GM18907 (cell line): ENCODE measurements around the gene TENT4A.
"Not testable (repeated sequence)": the region's sequence is repeated elsewhere in the genome, so short reads cannot be mapped to it uniquely, and the experiment has no call there.

Source experiments
- ATAC-seq: cut with Tn5 transposase; IDR thresholded peaks from one replicate; pipeline ENCODE4 v1.9.1; 2021; ENCODE audit warnings: mild to moderate bottlenecking, moderate library complexity; ENCODE audit not compliant: unreplicated experiment

Gene TENT4A

DNA sequence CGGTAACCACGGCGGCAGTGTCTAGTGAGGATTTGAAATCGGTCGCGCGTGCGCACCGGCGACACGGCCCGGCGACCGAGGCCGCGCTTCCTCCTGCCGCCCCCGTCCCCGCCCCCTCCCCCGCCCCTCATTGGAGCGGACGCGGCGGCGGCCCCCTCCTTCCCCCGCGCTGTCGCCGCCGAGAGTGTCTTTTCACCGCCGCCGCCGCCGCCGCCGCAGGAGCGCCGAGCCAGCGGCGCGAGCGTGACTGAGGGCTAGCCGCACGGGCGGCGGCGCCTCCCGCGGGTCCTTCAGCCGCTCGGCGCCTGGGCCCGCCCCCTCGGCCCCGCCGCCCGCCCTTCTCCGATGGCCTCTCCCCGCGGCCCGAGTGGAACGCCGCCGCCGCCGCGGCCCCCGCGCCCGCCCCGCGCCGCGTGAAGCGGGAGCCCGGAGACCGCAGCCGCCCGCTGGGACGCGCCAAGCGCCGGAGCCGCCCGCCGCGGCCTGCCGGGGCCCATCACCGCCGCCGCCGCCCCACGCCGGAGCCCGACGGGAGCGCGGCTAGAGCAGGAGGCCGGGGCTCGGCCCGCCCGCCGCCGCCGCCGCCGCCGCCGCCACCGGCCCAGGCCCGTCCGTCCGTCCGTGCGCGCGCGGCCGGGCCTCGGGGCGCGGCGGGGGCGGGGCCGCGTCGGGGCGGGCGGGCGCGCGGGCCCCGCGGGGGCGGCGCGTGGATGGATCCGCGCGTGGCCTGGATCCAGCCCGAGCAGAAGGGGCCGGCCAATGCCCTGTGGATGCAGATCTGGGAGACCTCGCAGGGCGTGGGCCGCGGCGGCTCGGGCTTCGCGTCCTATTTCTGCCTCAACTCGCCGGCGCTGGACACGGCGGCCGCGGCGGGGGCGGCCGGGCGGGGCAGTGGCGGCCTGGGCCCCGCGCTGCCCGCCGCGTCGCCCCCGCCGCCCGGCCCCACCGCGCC, at the start of gene TENT4A:
Gene TENT4A, plus strand, starts transcription at position 159 of the 952 bp plus-strand sequence. Its CDS starts 552 bp downstream, at position 711.
- ATAC-seq, result peak; percentile 33

GRCh38 chr5:6666762-6667161, 46.5 kb upstream of the TENT4A start:
- no peak for ATAC-seq

GRCh38 chr5:6667648-6668047, 45.6 kb upstream of the TENT4A start:
- no peak for ATAC-seq

DNA sequence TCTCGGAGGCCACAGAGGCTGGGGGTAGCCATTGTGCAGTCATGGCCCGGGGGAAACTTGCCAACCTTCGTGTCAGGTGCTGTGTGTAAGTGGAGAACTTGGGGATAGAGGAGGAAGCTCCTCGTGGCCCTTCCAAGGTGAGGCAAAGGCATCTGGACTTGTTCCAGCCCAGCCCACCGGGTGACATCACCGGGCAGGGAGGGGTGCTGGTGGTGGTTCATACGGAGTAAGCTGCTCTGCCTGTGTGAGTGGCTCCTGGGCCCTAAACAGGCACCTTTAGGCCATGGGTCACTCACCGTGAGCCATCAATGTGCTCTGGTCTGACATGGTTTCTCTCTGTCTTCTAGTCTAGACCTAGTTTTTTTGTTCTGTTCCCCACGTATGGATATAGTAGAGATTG, 44.5 kb upstream of the TENT4A start:
- ATAC-seq, result not testable (repeated sequence)

DNA sequence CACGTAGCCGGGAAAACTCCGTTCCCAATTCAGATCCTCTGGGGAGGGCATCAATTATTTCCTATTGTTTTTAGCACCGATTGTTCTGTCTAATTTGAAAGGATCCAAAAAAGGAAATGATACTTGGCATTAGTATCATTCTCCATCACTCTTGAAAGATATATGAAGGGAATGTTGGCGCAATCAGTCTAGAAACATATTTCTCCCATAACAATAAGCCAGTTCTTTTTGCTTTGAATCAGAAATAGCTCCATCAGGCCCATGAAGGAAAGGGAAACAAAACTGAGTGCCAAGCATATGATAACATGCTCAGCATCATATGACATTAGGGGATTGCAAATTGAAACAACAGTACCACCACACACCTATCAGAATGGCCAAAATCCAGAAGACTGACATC, 40.2 kb upstream of the TENT4A start:
- ATAC-seq, result no peak

DNA sequence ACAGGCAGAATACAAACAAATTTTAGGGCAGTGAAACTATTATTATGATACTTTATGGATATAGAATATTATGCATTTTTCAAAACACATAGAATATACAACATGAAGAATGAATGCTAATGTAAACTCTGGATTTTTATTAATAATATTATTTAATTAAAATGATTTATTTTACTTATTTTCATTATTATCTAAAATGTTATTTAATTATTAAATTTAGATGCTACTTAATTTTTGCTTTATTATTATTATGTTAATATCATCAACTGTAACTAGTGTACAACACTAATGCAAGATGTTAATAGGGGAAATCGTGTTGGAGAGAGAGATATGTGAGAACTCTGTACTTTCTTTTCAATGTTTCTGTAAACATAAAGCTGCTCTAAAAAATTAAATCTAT, 39.3 kb upstream of the TENT4A start:
- ATAC-seq, result no peak

DNA sequence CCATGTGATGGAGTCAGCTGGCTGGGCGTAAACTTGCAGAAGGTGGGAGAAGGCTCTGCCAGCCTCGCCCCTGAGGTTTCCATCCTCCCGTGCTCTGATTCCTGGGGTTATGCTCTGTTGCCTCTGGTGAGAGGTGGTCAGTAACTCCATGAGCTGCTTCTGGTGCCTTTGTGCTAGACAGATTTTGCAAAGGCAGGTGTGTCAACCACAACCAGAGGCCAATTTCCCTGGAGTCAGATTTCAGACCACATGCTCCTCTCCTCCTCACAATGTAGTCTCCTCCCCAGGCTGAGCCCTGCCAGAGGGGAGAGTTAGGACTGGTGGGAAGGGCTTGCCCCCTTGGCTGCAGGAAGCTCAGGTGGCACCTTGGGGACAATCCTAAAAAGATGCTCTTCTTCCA, 38.8 kb upstream of the TENT4A start:
- no peak for ATAC-seq

GRCh38 chr5:6674886-6675285, 38.3 kb upstream of the TENT4A start:
- ATAC-seq, result no peak

DNA sequence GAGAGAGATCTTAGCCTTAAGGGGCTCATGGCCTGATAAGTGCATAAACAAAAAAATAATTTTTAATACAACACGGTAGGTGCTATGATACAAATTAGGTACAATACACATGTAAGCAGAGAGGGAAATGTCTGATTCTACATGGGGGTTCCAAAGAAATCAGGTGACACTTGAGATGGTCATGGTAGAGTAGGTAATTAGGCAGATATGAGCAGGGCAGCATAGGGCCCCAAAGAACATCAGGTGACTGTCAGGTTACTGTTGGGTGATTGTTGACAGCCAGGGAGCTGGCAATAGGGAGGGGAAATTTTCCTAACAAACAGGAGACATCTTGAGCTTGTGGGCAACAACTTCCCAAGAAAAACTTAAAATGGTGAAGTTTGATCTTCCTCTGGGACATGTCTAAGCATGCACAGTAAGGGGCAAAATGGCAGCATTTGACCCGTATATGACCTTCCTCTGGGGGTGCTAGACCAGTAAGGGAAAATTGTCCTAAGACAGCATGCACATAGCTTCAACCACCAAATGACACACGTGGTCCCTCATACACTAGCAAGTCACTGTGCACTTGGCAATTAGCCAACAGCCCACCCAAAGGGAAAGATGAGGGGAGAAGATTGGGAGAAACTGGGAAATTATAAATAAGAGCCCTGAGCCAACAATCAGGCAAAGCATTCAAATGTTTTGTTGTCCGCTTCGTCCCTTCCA, 37.3 kb upstream of the TENT4A start:
- ATAC-seq, result no peak

GRCh38 chr5:6676702-6677101, 36.5 kb upstream of the TENT4A start:
- no peak for ATAC-seq

GRCh38 chr5:6678385-6678784, 34.8 kb upstream of the TENT4A start:
- ATAC-seq, result no peak

- no peak for ATAC-seq
Observed at GRCh38 chr5:6680922-6681321, 32.3 kb upstream of the TENT4A start.

DNA sequence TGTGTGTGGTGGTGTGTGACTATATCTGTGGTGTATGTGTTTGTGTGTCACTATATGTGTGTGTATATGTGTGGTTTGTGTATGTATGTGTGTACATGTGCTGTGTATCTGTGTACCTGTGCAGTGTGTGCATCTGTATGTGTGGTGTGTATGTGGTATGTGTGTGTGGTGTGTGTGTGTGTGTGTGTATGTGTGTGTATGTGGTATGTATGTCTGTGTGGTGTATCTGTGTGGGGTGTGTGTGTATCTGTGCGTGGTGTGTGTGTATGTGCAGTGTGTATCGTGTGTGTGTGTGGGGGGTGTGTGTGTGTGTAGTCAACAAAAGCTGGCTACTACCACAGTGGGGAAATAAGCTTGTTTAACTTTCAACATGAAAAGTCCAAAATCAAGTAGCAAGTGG, 31.6 kb upstream of the TENT4A start:
- ATAC-seq, result no peak

DNA sequence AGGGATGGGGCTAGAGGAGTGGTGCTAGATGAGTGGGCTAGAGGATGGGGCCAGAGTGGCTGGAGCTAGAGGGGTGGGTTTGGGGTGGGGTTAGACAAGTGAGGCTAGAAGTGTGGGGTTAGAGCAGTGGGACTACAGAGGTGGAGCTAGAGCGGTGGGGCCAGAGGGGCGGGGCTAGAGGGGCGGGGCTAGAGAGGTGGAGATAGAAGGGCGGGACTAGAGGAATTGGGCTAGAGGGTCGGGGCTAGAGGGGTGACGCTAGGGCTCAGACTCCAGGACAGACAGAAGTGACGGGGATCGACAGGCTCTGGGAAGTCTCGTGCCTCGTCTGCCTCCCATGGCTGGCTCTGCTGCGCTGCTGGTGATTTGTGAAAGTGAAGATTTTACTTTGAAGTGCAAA, 31.0 kb upstream of the TENT4A start:
- ATAC-seq, result no peak

DNA sequence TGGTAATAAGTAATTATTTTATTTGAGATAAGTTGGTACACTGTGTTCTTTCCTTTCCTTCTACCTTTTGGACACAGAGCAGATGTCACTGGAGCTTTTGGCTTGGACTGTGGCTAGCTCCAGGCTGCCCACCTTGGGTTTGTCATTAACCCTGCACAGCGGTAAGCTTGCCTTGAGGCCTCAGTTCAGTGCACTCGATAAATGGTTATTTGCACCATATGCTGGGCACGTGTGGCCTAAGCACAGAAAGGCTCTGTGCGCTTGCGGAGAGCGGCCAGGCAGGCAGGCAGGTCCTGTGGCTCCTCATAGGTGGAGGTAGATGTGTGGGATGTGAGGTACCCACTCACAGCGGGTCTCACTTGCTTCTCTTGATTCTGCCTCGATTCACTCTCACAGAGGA, 30.0 kb upstream of the TENT4A start:
- ATAC-seq, result no peak

GRCh38 chr5:6684075-6684474, 29.2 kb upstream of the TENT4A start:
- no peak for ATAC-seq

DNA sequence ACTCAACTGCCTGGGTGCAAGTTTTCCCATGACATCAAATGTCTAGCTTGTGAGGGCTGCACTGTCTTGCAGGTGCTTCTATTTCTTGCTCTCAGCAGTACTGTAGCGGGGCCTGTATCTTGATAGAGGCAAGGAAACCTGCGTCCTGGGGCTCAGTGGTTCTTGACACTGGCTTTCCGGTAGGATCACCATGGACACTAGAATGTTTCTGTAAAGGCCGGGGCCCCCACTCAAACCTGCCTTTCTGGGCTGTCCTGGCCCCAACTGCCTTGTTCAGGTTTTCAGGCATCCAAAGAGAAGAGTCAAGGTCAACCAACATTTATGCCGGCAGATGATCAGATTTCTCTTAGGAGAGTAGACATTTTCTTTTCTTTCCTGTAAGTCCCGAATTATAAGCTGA, 26.7 kb upstream of the TENT4A start:
- no peak for ATAC-seq

- no peak for ATAC-seq
Observed at GRCh38 chr5:6686915-6687409, 26.3 kb upstream of the TENT4A start.

- ATAC-seq, result no peak
Observed at GRCh38 chr5:6687505-6687904, 25.7 kb upstream of the TENT4A start.

DNA sequence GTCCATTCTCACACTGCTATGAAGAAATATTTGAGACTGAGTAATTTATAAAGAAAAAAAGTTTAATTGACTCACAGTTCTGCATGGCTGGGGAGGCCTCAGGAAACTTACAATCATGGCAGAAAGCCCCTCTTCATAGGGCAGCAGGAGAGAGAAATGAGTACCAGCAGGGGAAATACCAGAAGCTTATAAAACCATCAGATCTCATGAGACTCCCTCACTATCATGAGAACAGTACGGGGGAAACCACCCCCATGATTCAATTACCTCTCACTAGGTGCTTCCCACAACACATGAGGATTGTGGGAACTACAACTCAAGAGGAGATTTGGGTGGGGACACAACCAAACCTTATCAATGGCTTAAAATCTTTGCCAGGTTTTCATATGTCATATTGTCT, 20.3 kb upstream of the TENT4A start:
- ATAC-seq, result no peak

DNA sequence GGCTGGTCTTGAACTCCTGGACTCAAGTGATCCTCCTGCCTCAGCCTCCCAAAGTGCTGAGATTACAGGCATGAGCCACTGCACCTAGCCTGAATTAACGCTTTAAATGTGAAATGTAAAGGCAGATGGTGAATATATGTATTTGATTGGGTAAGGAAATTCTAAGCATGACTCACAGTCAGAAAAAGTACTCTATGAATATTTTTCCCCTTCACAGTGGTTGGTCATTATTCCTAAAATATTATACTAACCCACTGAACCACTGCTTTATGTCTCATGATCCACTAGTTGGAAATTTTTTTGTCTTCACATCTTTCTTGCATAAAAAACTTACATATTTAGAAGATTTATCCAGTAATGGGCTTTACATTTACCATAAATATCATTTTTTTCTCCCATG, 14.5 kb upstream of the TENT4A start:
- no peak for ATAC-seq

DNA sequence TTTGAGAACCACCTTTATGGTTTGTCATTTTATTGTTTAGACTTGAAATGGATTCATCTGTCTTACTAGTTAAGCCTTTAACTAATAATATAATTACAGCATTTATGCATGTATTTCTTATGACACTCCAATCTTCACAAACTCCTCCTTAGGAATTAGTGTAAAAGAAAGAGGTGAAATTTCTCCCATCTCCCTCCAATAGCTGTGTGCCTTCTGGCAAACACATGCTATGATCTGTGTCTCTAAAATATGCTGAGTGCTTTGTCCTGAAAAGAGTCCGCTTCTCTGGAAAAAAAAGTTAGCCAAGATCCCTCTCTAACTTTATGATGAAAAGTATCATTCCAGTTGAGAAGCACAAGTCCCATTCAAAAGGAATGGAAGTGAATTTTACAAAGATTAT, 13.9 kb upstream of the TENT4A start:
- ATAC-seq, result no peak
